Endodermal cell (in vitro differentiated cells): ENCODE measurements around the gene KCND3. TPM values are rescaled to one million over a fixed set of nuclear protein-coding genes. Genes with fewer than 3 reads are reported as not detected.

Experiments used
- DNase-seq: peaks from one replicate; pipeline ENCODE4 v3.0.0-alpha.2; 2017
- H3K27ac ChIP-seq: 2 replicates; pipeline ENCODE4 v1.5.1; 2013; ENCODE audit warnings: mild to moderate bottlenecking, low read depth, low read length, moderate library complexity
- H3K27me3 ChIP-seq: 2 replicates; pipeline ENCODE4 v1.6.1; 2013; ENCODE audit warnings: mild to moderate bottlenecking, low read length, moderate library complexity; ENCODE audit not compliant: insufficient read depth, control insufficient read depth, poor library complexity, severe bottlenecking
- H3K36me3 ChIP-seq: 2 replicates; pipeline ENCODE4 v1.7.0; 2013; ENCODE audit warnings: mild to moderate bottlenecking, low read length, moderate library complexity; ENCODE audit not compliant: control insufficient read depth, insufficient read depth
- H3K4me1 ChIP-seq: one replicate; pipeline ENCODE4 v1.7.0; 2013; ENCODE audit warnings: low read length; ENCODE audit not compliant: control insufficient read depth, insufficient read depth
- H3K4me3 ChIP-seq: 2 replicates; pipeline ENCODE4 v1.5.1; 2013; ENCODE audit warnings: mild to moderate bottlenecking, low read length, moderate library complexity
- H3K9ac ChIP-seq: 2 replicates; pipeline ENCODE4 v1.6.1; 2013; ENCODE audit warnings: mild to moderate bottlenecking, low read length, moderate library complexity; ENCODE audit not compliant: poor library complexity, severe bottlenecking; ENCODE audit errors: extremely low read depth
- H3K9me3 ChIP-seq: 2 replicates; pipeline ENCODE4 v1.6.1; 2013; ENCODE audit warnings: mild to moderate bottlenecking, low read length, moderate library complexity; ENCODE audit not compliant: control insufficient read depth
- H3K27ac Mint-ChIP-seq: 2 replicates; pipeline ENCODE4 v1.8.0; 2020; ENCODE audit warnings: mixed read lengths
- H3K27me3 Mint-ChIP-seq: 2 replicates; pipeline ENCODE4 v1.8.0; 2021; ENCODE audit warnings: mild to moderate bottlenecking, mixed read lengths; ENCODE audit not compliant: insufficient read depth
- H3K36me3 Mint-ChIP-seq: 2 replicates; pipeline ENCODE4 v1.8.0; 2020; ENCODE audit warnings: low read depth, mixed read lengths
- H3K4me1 Mint-ChIP-seq: 2 replicates; pipeline ENCODE4 v1.8.0; 2020; ENCODE audit warnings: mixed read lengths
- H3K4me3 Mint-ChIP-seq: 2 replicates; pipeline ENCODE4 v1.8.0; 2020; ENCODE audit warnings: mild to moderate bottlenecking, moderate library complexity, mixed read lengths
- H3K9me3 Mint-ChIP-seq: 2 replicates; pipeline ENCODE4 v1.8.0; 2020; ENCODE audit warnings: mild to moderate bottlenecking, mixed read lengths
- WGBS, 2 experiments: methylation state at CpG; one replicate each; pipeline versions ENCODE4 v1.1.5 to v1.1.7; 2013; ENCODE audit warnings: missing lambda C conversion rate in 2 of 2, mixed read lengths in 1 of 2; ENCODE audit not compliant: insufficient coverage in 1 of 2, insufficient read length in 1 of 2; 5-methylcytosine and 5-hydroxymethylcytosine counted together
- total RNA-seq, 2 donors: library from RNA; stranded (reverse); fragmentation: NEBNext Ultra II Directional in 1 of 2; extraction: Animal tissue kit (Norgen Biotek cat#: 25700) in 1 of 2; gene quantifications; 2 replicates in 1 of 2; 3 replicates in 1 of 2; pipeline ENCODE4 v1.2.1, GENCODE V29; 2021
- TF ChIP-seq, protein P1 (sequence below): fragments of 200-600 bp; sonication (generic); conservative IDR thresholded peaks from 2 replicates; pipeline ENCODE4 v1.5.0; 2021; ENCODE audit warnings: antibody characterized with exemption, mild to moderate bottlenecking

The KCND3 gene
- total RNA-seq, 2 donors from 2014 or later = 0.13 TPM; not detected in 1

DNA sequence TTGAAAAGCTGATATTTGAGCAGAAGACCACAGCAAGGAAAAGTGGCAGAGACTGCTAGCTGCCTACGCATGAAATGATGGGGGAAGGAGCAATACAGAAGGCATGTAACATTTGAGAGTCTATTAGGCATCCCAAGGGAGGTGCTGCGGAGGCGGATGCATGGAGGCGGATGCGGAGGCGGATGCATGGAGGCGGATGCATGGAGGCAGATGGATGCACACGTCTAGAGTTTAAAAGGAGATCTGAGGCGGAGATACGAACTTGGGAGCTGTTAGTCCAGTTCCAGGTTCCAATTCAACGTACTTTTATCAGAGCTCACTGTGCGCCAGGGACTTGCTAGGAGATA, 234.5 kb downstream of the KCND3 start:
- Histone ChIP-seq H3K27me3 (no peaks in the 10 kb centered on the region), H3K9ac (peak overlapping the region; percentile 91), H3K27ac (peak overlapping the region; percentile 98), H3K4me1 (no peaks in the 10 kb centered on the region), H3K4me3 (peak overlapping the region; percentile 98), H3K9me3 (no peaks in the 10 kb centered on the region), H3K36me3 (peaks cover 18% of the 10 kb centered on the region)
- peak; percentile 85 for DNase-seq
- Mint-ChIP-seq H3K36me3 (peaks cover 16% of the 10 kb centered on the region), H3K9me3 (no peaks in the 10 kb centered on the region), H3K4me3 (peak overlapping the region; percentile 82), H3K27me3 (peaks cover 6% of the 10 kb centered on the region), H3K4me1 (peaks cover 10% of the 10 kb centered on the region), H3K27ac (peak overlapping the region; percentile 98)
- TF ChIP-seq, protein P1, sequence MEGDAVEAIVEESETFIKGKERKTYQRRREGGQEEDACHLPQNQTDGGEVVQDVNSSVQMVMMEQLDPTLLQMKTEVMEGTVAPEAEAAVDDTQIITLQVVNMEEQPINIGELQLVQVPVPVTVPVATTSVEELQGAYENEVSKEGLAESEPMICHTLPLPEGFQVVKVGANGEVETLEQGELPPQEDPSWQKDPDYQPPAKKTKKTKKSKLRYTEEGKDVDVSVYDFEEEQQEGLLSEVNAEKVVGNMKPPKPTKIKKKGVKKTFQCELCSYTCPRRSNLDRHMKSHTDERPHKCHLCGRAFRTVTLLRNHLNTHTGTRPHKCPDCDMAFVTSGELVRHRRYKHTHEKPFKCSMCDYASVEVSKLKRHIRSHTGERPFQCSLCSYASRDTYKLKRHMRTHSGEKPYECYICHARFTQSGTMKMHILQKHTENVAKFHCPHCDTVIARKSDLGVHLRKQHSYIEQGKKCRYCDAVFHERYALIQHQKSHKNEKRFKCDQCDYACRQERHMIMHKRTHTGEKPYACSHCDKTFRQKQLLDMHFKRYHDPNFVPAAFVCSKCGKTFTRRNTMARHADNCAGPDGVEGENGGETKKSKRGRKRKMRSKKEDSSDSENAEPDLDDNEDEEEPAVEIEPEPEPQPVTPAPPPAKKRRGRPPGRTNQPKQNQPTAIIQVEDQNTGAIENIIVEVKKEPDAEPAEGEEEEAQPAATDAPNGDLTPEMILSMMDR = no peak
- WGBS, 2 experiments = 3 to 7% methylated on average over 12 of the region's 12 CpGs

DNA sequence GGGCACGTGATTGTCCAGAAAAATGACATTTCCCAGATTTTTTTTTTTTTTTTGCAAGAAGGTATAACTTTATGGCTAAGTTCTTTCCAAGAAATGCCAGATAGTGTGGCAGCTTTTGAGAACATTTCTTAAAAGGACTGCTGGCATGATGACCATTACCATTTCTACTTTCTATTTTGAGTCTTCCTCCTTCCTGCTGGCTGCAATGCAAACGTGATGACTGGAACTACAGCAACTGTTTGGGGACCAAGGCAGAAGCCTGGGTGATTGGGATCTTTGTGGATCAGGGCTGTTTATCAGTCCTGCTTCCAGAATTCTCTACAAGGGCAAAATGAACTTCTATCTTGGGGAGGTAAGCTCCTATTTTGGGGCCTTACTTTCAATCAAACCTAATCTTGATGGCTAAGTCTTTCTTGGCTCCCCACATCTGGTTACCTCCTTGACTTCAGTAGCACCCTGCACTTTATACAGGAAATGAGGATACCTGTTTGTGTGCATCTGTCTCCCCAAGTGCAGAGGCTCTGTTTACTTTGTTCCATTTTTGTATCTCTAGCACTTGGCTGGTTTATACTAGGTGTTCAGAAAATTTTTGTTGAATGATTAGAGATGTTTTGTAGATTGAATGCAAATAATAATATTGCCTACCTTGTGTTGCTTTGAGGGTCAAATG, 237.4 kb downstream of the KCND3 start:
- peaks cover 12% of the 10 kb centered on the region for H3K4me1 Mint-ChIP-seq
- TF ChIP-seq, protein P1 = no peak
- no peaks in the 10 kb centered on the region for H3K27me3 ChIP-seq
- no peak overlapping the region for H3K4me3 Mint-ChIP-seq
- H3K9me3 Mint-ChIP-seq = no peaks in the 10 kb centered on the region
- H3K36me3 Mint-ChIP-seq = no peaks in the 10 kb centered on the region
- H3K4me1 ChIP-seq = peaks cover 5% of the 10 kb centered on the region
- no peak overlapping the region for H3K27ac ChIP-seq
- no peak overlapping the region for H3K27ac Mint-ChIP-seq
- H3K9ac ChIP-seq = no peak overlapping the region
- no peaks in the 10 kb centered on the region for H3K9me3 ChIP-seq
- H3K36me3 ChIP-seq = no peaks in the 10 kb centered on the region
- H3K4me3 ChIP-seq = no peak overlapping the region
- WGBS, 2 experiments = 68% methylated on average over 2 of the region's 2 CpGs; no CpG with 5 or more reads in 1 of the 2 experiments
- peaks cover 6% of the 10 kb centered on the region for H3K27me3 Mint-ChIP-seq
- no peak for DNase-seq

DNA sequence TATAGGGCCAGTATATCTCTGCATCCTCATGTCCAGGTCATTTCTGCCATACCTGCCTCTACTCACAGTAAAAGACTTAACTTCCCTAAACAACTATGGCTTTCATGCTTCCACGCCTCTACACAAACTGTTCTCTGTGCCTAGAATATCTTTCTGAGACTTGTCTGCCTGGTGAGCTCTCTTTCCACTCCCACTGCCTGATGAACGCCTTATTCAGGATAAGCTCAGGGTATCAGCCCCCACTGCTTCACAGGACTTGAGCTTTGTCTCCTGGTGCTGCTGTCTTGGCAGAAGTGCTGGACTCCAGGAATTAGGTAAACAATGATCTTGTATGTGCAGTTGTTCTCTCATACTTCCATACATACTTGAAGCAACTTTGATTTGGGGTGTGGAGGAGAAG, 238.6 kb downstream of the KCND3 start:
- H3K4me1 Mint-ChIP-seq = peaks cover 6% of the 10 kb centered on the region
- Histone ChIP-seq H3K27me3 (no peaks in the 10 kb centered on the region), H3K4me3 (no peak overlapping the region), H3K27ac (no peak overlapping the region), H3K4me1 (peaks cover 5% of the 10 kb centered on the region), H3K9ac (no peak overlapping the region), H3K36me3 (no peaks in the 10 kb centered on the region), H3K9me3 (no peaks in the 10 kb centered on the region)
- 80 to 91% methylated on average over 2 of the region's 2 CpGs for WGBS, 2 experiments
- H3K27me3 Mint-ChIP-seq = peaks cover 6% of the 10 kb centered on the region
- no peak overlapping the region for H3K27ac Mint-ChIP-seq
- H3K36me3 Mint-ChIP-seq = no peaks in the 10 kb centered on the region
- no peaks in the 10 kb centered on the region for H3K9me3 Mint-ChIP-seq
- no peak overlapping the region for H3K4me3 Mint-ChIP-seq
- no peak for DNase-seq
- TF ChIP-seq, protein P1 = no peak
